Panc1 (cell line): ENCODE measurements around the gene USP10. TPM values are rescaled to one million over a fixed set of nuclear protein-coding genes. Genes with fewer than 3 reads are reported as not detected.

ENCODE experiments used
- ATAC-seq: fragments of 200-7000 bp; cut with Tn5 transposase; 2 replicates; pipeline ENCODE4 v1.9.1; 2020; ENCODE audit warnings: mild to moderate bottlenecking, moderate library complexity
- BruUV-seq: library from RNA; stranded (reverse); fragments of 400-500 nt; replicated peaks from 2 replicates; lab custom pipeline; 2021; lab: Mats Ljungman, UMichigan
- CTCF ChIA-PET: fragments of 300-600 bp; sonication (Branson Sonifier 250); formaldehyde crosslinking; loops from one replicate; lab custom pipeline; 2022; ENCODE audit warnings: antibody characterized with exemption; lab: Charles Lee
- POLR2A ChIA-PET: fragments of 300-600 bp; sonication (Branson Sonifier 250); formaldehyde crosslinking; loops from one replicate; lab custom pipeline; 2022; ENCODE audit warnings: antibody characterized with exemption; lab: Charles Lee
- DNase-seq: peaks from one replicate; pipeline ENCODE4 v3.0.0-alpha.2; 2010; ENCODE audit warnings: low read depth, low spot score
- H3K27ac ChIP-seq: 2 replicates; pipeline ENCODE4 v1.5.1; 2011; ENCODE audit warnings: mild to moderate bottlenecking, low read length, inconsistent platforms
- H3K27me3 ChIP-seq: fragments of 200-500 bp; sonication (Bioruptor generic); 2 replicates; pipeline ENCODE4 v1.6.0; 2014; ENCODE audit warnings: low read length, inconsistent platforms; ENCODE audit not compliant: control insufficient read depth, insufficient read depth
- H3K36me3 ChIP-seq: fragments of 200-500 bp; sonication (Bioruptor generic); 2 replicates; pipeline ENCODE4 v1.5.1; 2014; ENCODE audit warnings: inconsistent platforms, mild to moderate bottlenecking, low read length, moderate library complexity; ENCODE audit not compliant: control insufficient read depth, insufficient read depth
- H3K4me1 ChIP-seq: 2 replicates; pipeline ENCODE4 v1.5.1; 2011; ENCODE audit warnings: inconsistent platforms, mild to moderate bottlenecking, low read length, moderate library complexity; ENCODE audit not compliant: control insufficient read depth, insufficient read depth
- H3K4me3 ChIP-seq, 2 experiments: 2 replicates each; pipeline ENCODE4 v1.5.1; 2011 to 2012; ENCODE audit warnings: low read depth in 2 of 2, low read length in 2 of 2, mild to moderate bottlenecking in 2 of 2, inconsistent platforms in 1 of 2, moderate library complexity in 1 of 2
- H3K9me3 ChIP-seq: fragments of 200-500 bp; sonication (Bioruptor generic); 2 replicates; pipeline ENCODE4 v1.5.1; 2014; ENCODE audit warnings: low read depth, mild to moderate bottlenecking, inconsistent platforms, low read length, moderate library complexity; ENCODE audit not compliant: control insufficient read depth, insufficient read depth
- CTCF ChIP-seq: fragments of 450-650 bp; IDR thresholded peaks from 2 replicates; pipeline ENCODE4 v1.5.1; 2017; ENCODE audit warnings: mild to moderate bottlenecking
- POLR2AphosphoS5 ChIP-seq: IDR thresholded peaks from 2 replicates; pipeline ENCODE4 v1.6.1; 2012; ENCODE audit warnings: mild to moderate bottlenecking, low read depth, low read length, moderate library complexity
- REST ChIP-seq, 2 experiments: IDR thresholded peaks; 2 replicates each; pipeline ENCODE4 v1.6.1; 2011 to 2012; ENCODE audit warnings: low read depth in 2 of 2, control low read depth in 1 of 2, low read length in 1 of 2, mild to moderate bottlenecking in 1 of 2, moderate library complexity in 1 of 2; ENCODE audit not compliant: insufficient read depth in 1 of 2
- SIN3A ChIP-seq: IDR thresholded peaks from 2 replicates; pipeline ENCODE4 v1.6.1; 2012; ENCODE audit warnings: low read depth, mild to moderate bottlenecking, low read length, moderate library complexity, borderline replicate concordance; ENCODE audit not compliant: insufficient read depth
- TCF7L2 ChIP-seq: IDR thresholded peaks from 2 replicates; pipeline ENCODE4 v1.6.1; 2011; ENCODE audit warnings: mild to moderate bottlenecking, low read depth, low read length, inconsistent platforms
- in situ Hi-C: cut with HindIII; loops from 2 replicates; pipeline ENCODE4 v1.10.0; 2016; ENCODE audit warnings: low sequenced_read_pairs, low pct_unique_long_range_greater_than_20kb
- intact Hi-C: fragments of 100-400 bp; cut with micrococcal nuclease; formaldehyde crosslinking; loops from one replicate; pipeline ENCODE4 v1.10.0; 2022; ENCODE audit not compliant: unreplicated experiment
- total RNA-seq: library from RNA; stranded (reverse); gene quantifications from one replicate; pipeline ENCODE4 v1.2.1, GENCODE V29; 2021; ENCODE audit not compliant: unreplicated experiment

Gene USP10
- total RNA-seq, 1 experiment from 2014 or later, result 77.4 TPM

GRCh38 chr16:84750575-84750974 lies 50.8 kb downstream of the USP10 start:
- Histone ChIP-seq H3K27ac (no peak overlapping the region), H3K9me3 (no peaks in the 10 kb centered on the region), H3K4me1 (peaks cover 15% of the 10 kb centered on the region), H3K36me3 (no peaks in the 10 kb centered on the region; the same call in 1 of the 2 replicates), H3K27me3 (no peaks in the 10 kb centered on the region), H3K4me3 (no peak overlapping the region)
- intact Hi-C loops, result loop anchor here (5.0 kb wide), 2 partner anchors 202 to 222 kb away; no protein-coding TSS in a partner anchor
- TF ChIP-seq CTCF (no peak), REST (IDR thresholded peaks at IDR 0.05; ENCODE audit: insufficient read depth in 1 of 2, low read depth in 2 of 2, low read length in 1 of 2) (no peak), POLR2AphosphoS5 (no peak), SIN3A (no peak), TCF7L2 (no peak)
- CTCF ChIA-PET, result interaction anchor here (0.6 kb wide), 1 partner anchor 212 kb away, joined by 3 read pairs; no protein-coding TSS in a partner anchor
- POLR2A ChIA-PET, result no interaction called here
- DNase-seq (no peak), ATAC-seq (no peak)
- in situ Hi-C loops, result no loop called here
- BruUV-seq, result no TSS peak

- Histone ChIP-seq H3K27me3 (no peaks in the 10 kb centered on the region), H3K4me3 (no peak overlapping the region), H3K27ac (no peak overlapping the region), H3K4me1 (peaks cover 15% of the 10 kb centered on the region), H3K36me3 (no peaks in the 10 kb centered on the region; the same call in 1 of the 2 replicates), H3K9me3 (no peaks in the 10 kb centered on the region)
- TF ChIP-seq REST (IDR thresholded peaks at IDR 0.05; ENCODE audit: insufficient read depth in 1 of 2, low read depth in 2 of 2, low read length in 1 of 2), result no peak
- TF ChIP-seq CTCF, result no peak
- TF ChIP-seq SIN3A, result no peak
- no peak for TF ChIP-seq POLR2AphosphoS5
- no peak for TF ChIP-seq TCF7L2
- BruUV-seq, result no TSS peak
- in situ Hi-C loops (no loop called here), intact Hi-C loops (loop anchor here (5.0 kb wide), 2 partner anchors 201 to 221 kb away; no protein-coding TSS in a partner anchor)
- DNase-seq (no peak), ATAC-seq (no peak)
- ChIA-PET POLR2A (interaction anchor here (0.6 kb wide), 1 partner anchor 158 kb away, joined by 16 read pairs; no protein-coding TSS in a partner anchor), CTCF (no interaction called here)
These were observed 51.4 kb downstream of the USP10 start for GRCh38 chr16:84751241-84751640.
